Measurements from ENCODE around the gene NRF1. TPM values are rescaled to one million over a fixed set of nuclear protein-coding genes. Genes with fewer than 3 reads are reported as not detected.
"Not testable (repeated sequence)": the region's sequence is repeated elsewhere in the genome, so short reads cannot be mapped to it uniquely, and the experiment has no call there.

The NRF1 gene
- polyA plus RNA-seq, 4 donors = 20.3 to 27.4 (median 22.2) TPM

GRCh38 chr7:129793506-129794310, 182.2 kb downstream of the NRF1 start:
- no peak for DNase-seq (ENCODE audit: low read depth in 4 of 4, low spot score in 3 of 4)

GRCh38 chr7:129794461-129794860, 182.9 kb downstream of the NRF1 start:
- not testable (repeated sequence) for DNase-seq (ENCODE audit: low read depth in 4 of 4, low spot score in 3 of 4)

GRCh38 chr7:129796186-129796775, 184.8 kb downstream of the NRF1 start:
- DNase-seq (ENCODE audit: low read depth in 4 of 4, low spot score in 3 of 4) = no peak

- DNase-seq (ENCODE audit: low read depth in 4 of 4, low spot score in 3 of 4) = no peak
Observed at GRCh38 chr7:129797214-129797789, 185.8 kb downstream of the NRF1 start.

GRCh38 chr7:129798616-129799349, 187.3 kb downstream of the NRF1 start:
- DNase-seq (ENCODE audit: low read depth in 4 of 4, low spot score in 3 of 4) = no peak

GRCh38 chr7:129799350-129799955, 187.9 kb downstream of the NRF1 start:
- no peak for DNase-seq (ENCODE audit: low read depth in 4 of 4, low spot score in 3 of 4)

GRCh38 chr7:129800901-129801300, 189.4 kb downstream of the NRF1 start:
- no peak for DNase-seq (ENCODE audit: low read depth in 4 of 4, low spot score in 3 of 4)

GRCh38 chr7:129801882-129802281, 190.4 kb downstream of the NRF1 start:
- DNase-seq (ENCODE audit: low read depth in 4 of 4, low spot score in 3 of 4) = no peak

GRCh38 chr7:129803546-129804081, 192.1 kb downstream of the NRF1 start:
- DNase-seq (ENCODE audit: low read depth in 4 of 4, low spot score in 3 of 4) = no peak

- no peak for DNase-seq (ENCODE audit: low read depth in 4 of 4, low spot score in 3 of 4)
Observed at GRCh38 chr7:129804111-129804889, 192.8 kb downstream of the NRF1 start.

- no peak for DNase-seq (ENCODE audit: low read depth in 4 of 4, low spot score in 3 of 4)
Observed at GRCh38 chr7:129804890-129805719, 193.6 kb downstream of the NRF1 start.

Other genes starting within 250 kb of the NRF1 start
- gene STRIP2, start 177.3 kb upstream of the NRF1 start, polyA plus RNA-seq (ENCODE audit: insufficient read length in 4 of 4) = 1 to 10 TPM; 2.8 to 3.9 (median 3.2) TPM
- 1 to 10 TPM in 3 of 4 donors, under 1 TPM in 1; 0.86 to 4.4 (median 3.5) TPM for gene SMKR1, start 109.2 kb upstream of the NRF1 start, polyA plus RNA-seq (ENCODE audit: insufficient read length in 4 of 4)